IPS-18c (cell line): Measurements from ENCODE around the gene RGL4.

Experiments
- H3K4me3 ChIP-seq: 2 replicates; pipeline ENCODE4 v1.7.0; 2013; ENCODE audit warnings: low read depth, mild to moderate bottlenecking, low read length, moderate library complexity; ENCODE audit not compliant: insufficient read depth
- H3K9me3 ChIP-seq: one replicate; pipeline ENCODE4 v1.6.1; 2013; ENCODE audit warnings: mild to moderate bottlenecking, low read length, moderate library complexity; ENCODE audit not compliant: control insufficient read depth, insufficient read depth

RGL4 gene

DNA sequence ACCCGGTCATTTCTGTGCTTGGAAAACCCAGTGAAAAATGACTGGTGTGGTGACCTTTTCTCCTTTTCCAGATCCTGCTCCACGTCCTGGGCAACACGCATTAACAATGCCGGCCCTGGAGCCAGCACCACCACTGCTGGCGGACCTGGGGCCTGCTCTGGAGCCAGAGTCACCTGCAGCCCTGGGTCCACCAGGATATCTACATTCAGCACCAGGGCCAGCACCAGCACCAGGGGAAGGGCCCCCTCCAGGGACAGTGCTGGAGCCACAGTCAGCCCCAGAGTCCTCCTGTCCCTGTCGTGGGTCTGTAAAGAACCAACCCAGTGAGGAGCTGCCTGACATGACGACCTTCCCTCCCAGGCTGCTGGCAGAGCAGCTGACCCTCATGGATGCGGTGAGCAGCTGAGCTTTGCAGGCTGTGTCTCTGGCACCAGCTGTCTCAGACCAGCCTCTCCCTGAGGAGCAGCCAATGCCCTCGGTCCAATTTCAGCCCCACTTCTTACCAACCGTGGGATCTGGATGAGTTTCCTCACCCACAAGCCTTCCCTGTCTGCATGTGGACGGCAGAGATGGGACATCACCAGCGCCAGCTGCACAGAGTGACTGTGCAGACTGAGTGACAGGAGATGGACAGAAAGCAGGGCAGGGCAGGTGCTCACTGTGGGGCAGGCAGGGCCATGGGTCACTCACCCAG, 1.9 kb downstream of the RGL4 start:
- no peak overlapping the region for H3K4me3 ChIP-seq
- H3K9me3 ChIP-seq, result no peaks in the 10 kb centered on the region

DNA sequence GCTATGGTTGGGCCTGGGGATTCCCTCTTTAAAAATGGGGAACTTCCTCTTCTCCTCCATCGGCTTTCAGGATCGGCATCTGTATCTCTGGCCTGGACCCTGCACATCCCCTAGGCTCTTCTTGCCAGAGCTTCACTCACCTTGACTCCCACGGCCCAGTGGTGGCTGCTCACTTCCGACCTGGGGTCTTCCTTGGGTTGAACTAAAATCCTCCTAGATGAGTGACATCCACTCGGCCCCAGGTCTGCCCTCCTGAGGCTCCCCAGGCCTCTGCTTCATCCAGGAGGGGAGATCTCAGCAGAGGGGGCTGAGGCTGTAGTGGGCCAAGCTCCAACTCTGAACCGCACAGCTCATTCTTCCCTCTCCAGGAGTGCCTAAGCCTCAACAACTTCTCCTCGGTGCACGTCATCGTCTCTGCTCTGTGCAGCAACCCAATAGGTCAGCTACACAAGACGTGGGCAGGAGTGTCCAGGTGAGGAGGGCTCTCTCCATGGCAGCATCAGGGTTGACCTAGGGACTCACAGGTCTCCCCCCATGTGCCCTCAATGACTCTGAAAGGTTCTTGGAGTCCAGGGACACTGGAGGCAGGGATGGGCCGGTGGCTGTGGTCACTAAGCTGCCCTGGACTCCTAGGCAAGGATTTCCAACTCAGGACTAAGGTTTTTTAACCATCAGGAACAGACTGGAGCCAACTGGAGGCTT, 3.3 kb downstream of the RGL4 start:
- Histone ChIP-seq H3K4me3 (no peak overlapping the region), H3K9me3 (no peaks in the 10 kb centered on the region)

DNA sequence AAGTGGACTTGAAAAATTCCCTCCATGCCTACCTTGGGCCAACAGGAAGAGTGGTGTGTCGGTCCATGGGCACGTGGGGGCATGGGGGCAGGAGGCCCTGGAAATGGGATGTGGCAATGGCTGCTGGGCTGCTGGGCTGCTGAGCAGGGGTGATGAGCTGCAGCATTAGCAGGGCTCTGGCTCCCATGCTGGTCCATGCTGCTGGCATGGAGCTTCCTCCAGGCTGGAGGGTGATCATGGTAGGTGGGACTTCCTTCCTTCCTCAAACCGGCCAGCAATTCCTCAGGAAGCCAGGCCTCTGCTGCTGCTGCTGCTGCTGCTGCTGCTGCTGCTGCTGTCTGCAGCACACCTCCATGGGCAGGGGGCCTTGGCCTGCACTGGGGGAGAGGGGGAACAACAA, 4.3 kb downstream of the RGL4 start:
- no peaks in the 10 kb centered on the region for H3K9me3 ChIP-seq
- no peak overlapping the region for H3K4me3 ChIP-seq

DNA sequence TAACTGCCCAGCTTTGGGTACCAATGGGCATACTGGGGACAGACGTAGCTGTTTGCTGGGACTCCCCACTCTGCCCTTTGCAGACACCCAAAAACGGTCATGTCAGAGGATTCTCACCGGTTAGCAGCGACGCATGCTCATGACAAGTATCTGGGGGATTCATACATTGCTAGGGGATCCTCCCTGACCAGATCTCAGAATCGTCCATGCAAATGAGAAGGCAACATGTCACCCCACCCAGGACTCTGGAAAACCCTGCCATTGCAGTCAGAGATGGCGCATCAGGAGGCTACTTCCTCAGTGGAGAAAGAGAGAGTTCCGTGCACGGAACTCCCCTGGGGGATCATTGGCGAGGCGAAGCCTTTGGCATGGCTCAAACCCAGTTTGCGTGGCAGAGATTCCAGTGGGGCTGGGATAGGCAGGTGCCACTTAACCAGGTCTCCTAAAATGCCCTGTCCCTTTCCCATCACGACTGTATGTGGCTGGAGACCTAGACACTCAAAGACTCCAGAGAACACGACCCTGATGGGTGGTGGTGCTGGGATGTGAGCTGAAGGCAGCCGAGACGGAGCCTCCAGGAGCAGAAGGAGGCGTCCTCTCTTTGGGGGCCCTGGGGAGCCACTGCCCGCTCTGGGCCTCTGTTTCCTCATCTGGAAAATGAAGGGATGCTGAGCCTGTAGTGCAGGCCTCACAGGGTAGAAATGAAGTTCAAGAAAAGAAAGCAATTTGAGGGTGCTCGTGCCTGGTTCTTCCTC, 4.9 kb downstream of the RGL4 start:
- no peaks in the 10 kb centered on the region for H3K9me3 ChIP-seq
- no peak overlapping the region for H3K4me3 ChIP-seq

DNA sequence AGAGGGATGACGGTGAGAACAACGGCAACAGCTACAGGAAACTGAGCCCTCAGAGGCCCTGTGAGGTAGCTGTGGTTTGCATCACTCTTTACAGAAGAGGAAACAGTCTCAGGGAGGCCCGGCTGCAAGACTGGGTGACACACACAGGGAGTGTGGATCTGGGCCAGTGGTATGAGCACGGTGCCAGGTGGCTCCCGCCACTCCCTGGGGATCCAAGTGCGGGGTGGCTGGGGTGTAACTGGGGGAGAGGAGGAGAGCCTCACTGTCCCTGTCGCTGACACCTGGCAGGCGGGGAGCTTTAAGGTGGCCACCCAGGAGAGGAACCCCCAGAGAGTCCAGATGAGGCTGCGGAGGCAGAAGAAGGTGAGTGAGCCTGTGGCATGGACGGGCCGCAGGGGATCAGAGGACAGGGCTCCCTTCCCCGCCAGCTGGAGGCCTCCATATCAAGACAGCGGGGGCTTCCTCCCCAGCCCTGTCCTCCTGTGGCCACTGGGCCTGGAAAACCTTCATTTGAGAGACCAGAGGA, 5.6 kb downstream of the RGL4 start:
- H3K4me3 ChIP-seq, result no peak overlapping the region
- H3K9me3 ChIP-seq, result no peaks in the 10 kb centered on the region

DNA sequence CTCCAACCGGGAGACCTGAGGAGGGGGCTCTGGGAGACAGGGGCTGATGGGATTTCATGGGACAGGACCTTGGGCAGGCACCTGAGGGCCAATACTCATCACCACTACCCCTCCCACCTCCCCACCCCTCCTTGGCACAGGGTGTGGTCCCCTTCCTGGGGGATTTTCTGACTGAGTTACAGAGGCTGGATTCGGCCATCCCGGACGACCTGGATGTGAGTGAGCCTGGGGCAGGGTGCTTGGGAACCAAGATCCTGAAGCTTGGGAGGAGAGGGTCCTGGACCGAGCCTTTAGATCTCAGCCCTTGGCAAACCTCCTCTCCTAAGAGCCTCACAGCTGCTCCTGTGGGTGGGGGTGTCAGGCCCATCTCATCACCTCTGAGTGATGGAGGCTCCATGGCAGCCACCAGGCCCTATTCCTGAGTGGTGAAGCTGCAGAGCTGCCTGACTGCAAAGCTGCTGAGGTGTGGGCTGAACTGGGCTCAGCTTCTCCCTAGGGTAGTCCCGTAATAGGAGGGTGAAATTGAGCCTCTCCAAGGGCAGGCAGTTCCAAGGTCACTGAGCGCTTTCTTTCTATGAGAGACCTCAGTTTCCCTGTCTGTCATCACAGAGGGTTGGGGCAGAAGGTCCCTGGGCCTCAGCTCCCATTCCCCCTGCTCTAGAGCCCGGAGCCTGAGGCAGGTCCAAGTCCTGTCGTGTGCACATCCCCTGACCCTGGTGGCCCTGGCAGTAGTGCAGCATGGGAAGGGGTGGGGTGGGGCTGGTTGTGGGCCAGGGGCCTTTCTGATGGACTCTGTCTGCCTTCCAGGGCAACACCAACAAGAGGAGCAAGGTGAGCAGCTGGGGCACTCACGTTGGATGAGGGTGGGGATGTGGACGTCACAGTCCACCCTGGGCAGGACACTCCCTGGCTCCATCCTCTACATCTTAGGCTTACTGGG, 6.5 kb downstream of the RGL4 start:
- Histone ChIP-seq H3K9me3 (no peaks in the 10 kb centered on the region), H3K4me3 (no peak overlapping the region)

DNA sequence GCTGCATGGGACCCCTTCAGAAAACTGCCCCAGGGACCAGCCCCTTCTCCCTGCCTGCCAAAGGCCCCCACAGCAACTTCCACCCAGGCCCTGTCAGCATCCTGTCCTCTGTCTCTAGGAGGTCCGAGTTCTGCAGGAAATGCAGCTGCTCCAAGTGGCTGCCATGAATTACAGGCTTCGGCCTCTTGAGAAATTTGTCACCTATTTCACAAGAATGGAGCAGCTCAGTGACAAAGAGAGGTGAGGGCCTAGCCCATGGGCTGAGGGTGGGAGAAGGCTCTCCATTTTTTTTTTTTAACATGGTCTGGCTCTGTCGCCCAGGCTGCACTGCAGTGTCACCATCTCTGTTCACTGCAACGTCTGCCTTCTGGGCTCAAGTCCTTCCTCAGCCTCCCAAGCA, 7.3 kb downstream of the RGL4 start:
- no peak overlapping the region for H3K4me3 ChIP-seq
- no peaks in the 10 kb centered on the region for H3K9me3 ChIP-seq

DNA sequence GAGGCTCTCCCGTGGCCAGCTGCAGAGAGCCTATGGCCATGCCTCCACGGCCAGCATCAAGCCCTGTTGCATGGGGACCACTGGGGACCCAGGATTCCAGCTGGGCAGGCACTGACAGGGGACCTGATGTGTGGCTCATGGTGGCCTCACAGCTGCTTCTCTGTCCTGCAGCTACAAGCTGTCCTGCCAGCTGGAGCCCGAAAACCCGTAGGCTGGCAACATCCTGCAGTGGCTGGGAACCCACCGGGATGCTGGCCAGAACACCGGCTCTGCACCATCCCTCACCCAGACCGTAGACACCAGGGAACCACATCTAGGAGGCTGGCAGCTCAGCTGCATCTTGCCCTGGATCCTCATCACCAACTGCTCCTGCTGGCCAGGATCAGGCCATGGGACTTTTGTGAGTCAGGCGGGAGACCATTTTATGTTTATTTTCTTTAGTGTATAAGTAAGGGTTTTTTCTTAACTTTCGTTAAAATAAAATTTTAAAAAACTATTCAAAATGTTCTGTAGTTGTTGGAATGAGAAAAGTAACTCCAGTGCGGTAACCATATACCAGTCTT, 7.9 kb downstream of the RGL4 start:
- no peaks in the 10 kb centered on the region for H3K9me3 ChIP-seq
- H3K4me3 ChIP-seq, result no peak overlapping the region

DNA sequence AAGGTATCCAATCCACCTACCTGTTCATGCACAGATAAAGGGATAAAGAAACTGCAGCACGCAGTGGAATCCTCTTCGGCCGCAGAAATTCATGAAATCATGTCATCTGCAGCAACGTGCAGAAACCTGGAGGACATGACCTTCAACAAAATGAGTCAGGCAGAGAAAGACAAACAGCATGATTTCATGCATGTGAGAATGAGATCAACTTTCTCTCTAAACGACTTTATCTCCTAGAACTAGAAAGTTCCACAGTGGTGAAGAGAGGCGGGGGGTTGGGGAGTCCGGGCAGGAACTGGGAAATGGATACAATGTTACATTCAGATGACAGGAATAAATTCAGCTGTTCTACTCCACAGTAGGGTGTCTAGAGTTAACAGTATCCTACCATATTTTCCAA, 9.9 kb downstream of the RGL4 start:
- H3K4me3 ChIP-seq, result no peak overlapping the region
- H3K9me3 ChIP-seq, result no peaks in the 10 kb centered on the region

DNA sequence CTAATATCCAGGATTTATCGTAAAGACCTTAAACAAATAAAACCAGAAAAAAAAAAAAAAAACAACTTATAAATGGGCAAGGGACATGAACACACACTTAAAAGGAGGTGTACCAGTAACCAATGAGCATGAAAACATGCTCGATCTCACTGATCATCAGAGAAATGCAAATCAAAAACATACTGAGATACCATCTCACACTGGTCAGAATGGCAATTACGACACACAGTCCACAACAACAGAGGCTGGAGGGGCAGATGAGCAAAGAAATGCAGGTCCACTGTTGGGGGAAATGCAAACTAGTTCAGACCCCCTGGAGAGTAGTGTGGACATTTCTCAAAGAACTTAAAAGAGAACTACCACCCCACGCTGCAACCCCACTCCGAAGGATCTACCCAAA, 13.2 kb downstream of the RGL4 start:
- Histone ChIP-seq H3K4me3 (no peak overlapping the region), H3K9me3 (no peaks in the 10 kb centered on the region)

DNA sequence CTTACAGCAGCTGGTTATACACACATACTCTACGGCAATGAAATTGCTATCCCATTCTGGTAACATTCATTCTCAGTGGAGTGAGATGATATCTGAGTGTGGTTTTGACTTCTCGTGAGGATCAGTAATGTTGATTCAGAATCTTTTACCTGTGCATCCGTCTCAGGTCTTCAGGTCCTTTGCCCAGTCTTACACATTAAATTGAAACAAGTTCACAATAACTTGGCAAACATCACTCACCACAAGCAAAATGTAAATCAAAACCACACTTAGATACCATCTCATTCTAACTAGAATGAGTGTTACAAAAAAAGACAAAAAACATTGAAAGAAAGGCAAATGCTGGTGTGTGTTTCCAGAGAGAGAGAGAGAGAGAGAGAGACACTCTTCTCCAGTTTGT, 14.0 kb downstream of the RGL4 start:
- no peaks in the 10 kb centered on the region for H3K9me3 ChIP-seq
- no peak overlapping the region for H3K4me3 ChIP-seq

DNA sequence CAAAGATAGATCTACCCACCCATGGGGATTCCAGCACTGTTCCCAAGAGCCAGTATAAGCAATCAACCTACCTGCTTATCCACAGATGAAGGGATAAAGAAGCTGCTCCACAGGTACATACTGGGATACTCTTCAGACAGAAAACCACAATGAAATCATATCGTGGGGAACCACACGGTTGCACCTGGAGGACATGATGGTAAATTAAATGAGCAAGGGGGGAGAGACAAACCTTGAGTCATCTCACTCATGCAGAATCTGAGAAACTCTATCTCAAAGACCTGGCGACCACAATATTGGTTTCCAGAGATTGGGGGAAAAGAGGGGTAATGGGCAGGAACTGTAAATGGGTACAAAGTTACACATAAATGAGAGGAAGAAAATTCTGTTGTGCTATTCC, 14.5 kb downstream of the RGL4 start:
- Histone ChIP-seq H3K4me3 (no peak overlapping the region), H3K9me3 (no peaks in the 10 kb centered on the region)

DNA sequence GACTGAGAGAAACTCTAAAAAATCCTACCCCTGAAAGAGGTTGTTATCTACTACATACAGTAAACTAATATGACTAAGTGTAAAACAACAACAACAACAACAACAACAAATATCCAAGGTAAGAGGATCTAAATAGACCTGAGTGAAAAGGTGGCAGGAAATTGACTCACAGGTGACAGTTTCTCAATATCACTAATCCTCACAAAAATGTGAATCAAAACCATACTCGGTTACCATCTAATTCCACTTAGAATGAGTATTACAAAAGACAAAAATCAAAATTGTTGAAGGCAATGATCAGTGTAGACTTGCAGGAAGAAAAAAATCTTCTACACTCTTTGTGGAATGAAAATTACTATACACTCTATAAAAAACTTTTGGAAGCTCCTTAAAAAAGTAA, 17.5 kb downstream of the RGL4 start:
- no peaks in the 10 kb centered on the region for H3K9me3 ChIP-seq

DNA sequence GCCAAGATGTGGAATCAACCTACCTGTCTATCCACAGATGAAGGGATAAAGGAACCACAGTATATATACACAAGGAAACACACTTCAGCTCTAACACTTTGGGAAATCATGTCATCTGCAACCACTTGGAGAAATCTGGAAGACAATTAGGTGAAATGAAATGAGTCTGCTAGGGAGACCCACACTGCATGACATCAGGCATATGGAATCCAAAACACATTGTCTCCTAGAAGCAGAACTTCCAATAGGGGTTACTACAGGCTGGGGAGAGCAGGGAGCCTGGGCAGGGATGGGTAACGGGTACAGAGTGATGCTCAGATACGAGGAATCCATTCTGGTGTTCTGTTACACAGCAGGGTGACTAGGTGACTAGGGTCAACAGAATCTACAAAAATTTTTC, 18.3 kb downstream of the RGL4 start:
- H3K9me3 ChIP-seq, result no peaks in the 10 kb centered on the region
- H3K4me3 ChIP-seq, result no peak overlapping the region

More for the DNA sequence above, 17.5 kb downstream of the RGL4 start:
- H3K4me3 ChIP-seq, result no peak overlapping the region

DNA sequence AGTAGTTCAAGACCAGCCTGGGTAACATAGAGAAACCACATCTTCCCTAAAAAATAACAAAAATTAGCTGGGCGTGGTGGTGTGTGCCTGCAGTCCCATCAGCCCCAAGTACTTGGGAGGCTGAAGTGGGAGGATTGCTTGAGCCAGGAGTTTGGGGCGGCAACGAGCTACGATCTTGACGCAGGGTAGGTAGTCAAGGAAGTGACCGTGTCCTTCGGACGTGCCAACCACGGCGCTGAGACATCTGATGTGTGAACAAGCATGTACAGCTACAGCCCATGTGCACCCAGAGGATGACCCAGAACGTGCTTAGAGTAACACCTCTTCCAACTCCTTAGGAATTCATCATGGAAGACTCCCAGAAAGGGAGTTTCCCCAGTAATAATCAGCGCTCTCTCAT, 21.4 kb downstream of the RGL4 start:
- H3K9me3 ChIP-seq, result no peaks in the 10 kb centered on the region
- no peak overlapping the region for H3K4me3 ChIP-seq

DNA sequence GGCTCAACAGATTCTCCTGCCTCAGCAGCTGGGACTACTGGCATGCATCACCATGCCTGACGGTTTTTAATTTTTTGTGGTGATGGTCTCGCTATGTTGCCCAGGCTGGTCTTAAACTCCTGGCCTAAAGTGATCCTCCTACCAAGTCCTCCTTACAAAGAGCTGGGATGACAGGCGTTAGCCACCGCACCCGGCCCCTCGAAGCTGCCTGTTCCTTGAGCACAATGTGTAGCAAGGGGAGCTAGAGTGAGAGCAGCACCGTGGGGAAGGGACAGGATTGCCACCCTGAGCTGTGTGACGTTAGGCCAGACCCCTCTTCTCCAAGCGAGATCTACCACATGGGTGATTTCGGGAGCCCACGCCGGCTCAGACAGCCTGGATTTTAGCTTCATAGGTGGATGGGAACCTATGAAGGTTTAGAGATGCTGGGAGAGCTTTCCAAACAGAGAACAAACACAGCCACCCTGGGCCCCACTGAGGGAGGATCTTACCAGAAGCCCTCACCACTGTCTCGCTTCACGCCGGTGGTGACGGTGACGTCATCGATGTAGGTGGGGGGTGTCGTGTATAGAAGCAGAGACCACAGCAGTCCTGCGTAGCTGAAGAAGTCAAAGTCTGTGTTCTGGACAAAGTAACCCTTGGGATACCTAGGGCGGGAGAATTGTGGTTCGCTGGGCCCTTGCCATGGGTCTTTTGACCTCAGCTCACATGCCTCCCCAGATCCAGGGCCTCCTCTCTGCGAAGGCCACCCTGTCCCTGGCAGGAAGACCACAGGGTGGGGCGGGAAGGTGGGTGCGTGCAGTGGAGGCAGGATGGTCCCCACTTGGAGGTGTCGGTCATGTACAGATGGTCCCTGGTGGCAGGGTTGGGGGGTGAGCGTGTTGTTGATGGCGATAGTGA, 23.1 kb downstream of the RGL4 start:
- no peak overlapping the region for H3K4me3 ChIP-seq
- no peaks in the 10 kb centered on the region for H3K9me3 ChIP-seq
